Fibroblast of skin of left biceps (primary cell): ENCODE data around the gene ORAI1.
"Not testable (repeated sequence)": the region's sequence is repeated elsewhere in the genome, so short reads cannot be mapped to it uniquely, and the experiment has no call there.

ENCODE experiments used
- DNase-seq, 2 experiments: peaks; one replicate each; pipeline ENCODE4 v3.0.0-alpha.2; 2013; ENCODE audit warnings: low read depth in 2 of 2

ORAI1 gene

GRCh38 chr12:121603581-121603980 is 22.7 kb upstream of the ORAI1 start:
- DNase-seq, result no peak

- no peak for DNase-seq
Measured at GRCh38 chr12:121608301-121608700, 18.0 kb upstream of the ORAI1 start.

- DNase-seq, result no peak
Measured at GRCh38 chr12:121610239-121611149, 15.8 kb upstream of the ORAI1 start.

- DNase-seq, result no peak
Measured at GRCh38 chr12:121611306-121611705, 15.0 kb upstream of the ORAI1 start.

GRCh38 chr12:121613462-121613861 is 12.9 kb upstream of the ORAI1 start:
- DNase-seq, result no peak

- DNase-seq, result no peak
Measured at GRCh38 chr12:121614872-121615467, 11.4 kb upstream of the ORAI1 start.

- DNase-seq, result no peak
Measured at GRCh38 chr12:121618659-121619233, 7.6 kb upstream of the ORAI1 start.

- no peak for DNase-seq
Measured at GRCh38 chr12:121620333-121620891, 5.9 kb upstream of the ORAI1 start.

GRCh38 chr12:121626853-121627640 is 717 bp downstream of the ORAI1 start:
- peak in 1 of 2 experiments; percentile 7 for DNase-seq

- no peak for DNase-seq
Measured at GRCh38 chr12:121628037-121628436, 1.7 kb downstream of the ORAI1 start.

GRCh38 chr12:121628536-121628935 is 2.2 kb downstream of the ORAI1 start:
- DNase-seq, result no peak

- no peak for DNase-seq
Measured at GRCh38 chr12:121630791-121631355, 4.5 kb downstream of the ORAI1 start.

- no peak for DNase-seq
Measured at GRCh38 chr12:121632069-121632970, 6.0 kb downstream of the ORAI1 start.

GRCh38 chr12:121633833-121634196 is 7.5 kb downstream of the ORAI1 start:
- not testable (repeated sequence) for DNase-seq

GRCh38 chr12:121634836-121635235 is 8.5 kb downstream of the ORAI1 start:
- DNase-seq, result no peak

GRCh38 chr12:121637231-121637914 is 11.0 kb downstream of the ORAI1 start:
- no peak for DNase-seq

GRCh38 chr12:121638298-121639202 is 12.2 kb downstream of the ORAI1 start:
- no peak for DNase-seq

GRCh38 chr12:121641343-121641630 is 15.0 kb downstream of the ORAI1 start:
- DNase-seq, result no peak

GRCh38 chr12:121648458-121649028 is 22.2 kb downstream of the ORAI1 start:
- no peak for DNase-seq
